GM19395 (cell line): ENCODE measurements around the gene HDGFL2.
"Not testable (repeated sequence)": the region's sequence is repeated elsewhere in the genome, so short reads cannot be mapped to it uniquely, and the experiment has no call there.

Experiments
- ATAC-seq: cut with Tn5 transposase; IDR thresholded peaks from one replicate; pipeline ENCODE4 v1.9.1; 2021; ENCODE audit warnings: mild to moderate bottlenecking, moderate library complexity; ENCODE audit not compliant: unreplicated experiment

The HDGFL2 gene

DNA sequence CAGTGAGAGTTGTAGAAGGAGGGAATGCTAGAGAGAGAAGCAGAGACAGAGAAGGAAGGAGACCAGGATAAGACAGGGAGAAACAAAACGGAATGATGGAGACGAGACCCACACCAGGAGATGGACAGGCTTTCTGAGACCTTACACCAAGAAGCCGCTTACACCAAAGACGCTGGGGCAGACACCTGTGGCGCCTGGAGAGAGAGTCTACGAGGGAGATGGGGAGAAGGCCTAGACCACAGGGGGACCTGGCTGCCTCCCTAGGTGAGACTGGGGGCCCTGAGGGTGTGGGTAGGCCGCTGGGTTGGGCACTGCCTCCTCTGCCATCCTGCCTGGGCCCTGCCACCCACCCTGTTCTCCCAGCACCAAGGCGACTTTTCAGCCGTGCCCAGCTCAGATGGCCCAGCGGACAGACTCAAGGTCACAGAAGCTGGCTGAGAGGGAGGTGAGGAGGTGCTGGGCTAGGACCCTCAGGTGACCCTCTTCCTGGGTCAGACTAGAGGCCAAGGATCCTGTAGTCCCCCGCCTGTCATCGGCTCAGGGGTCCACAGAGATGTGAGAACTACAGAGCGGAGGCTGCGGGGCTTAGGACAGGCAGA is 57.9 kb downstream of the HDGFL2 start:
- ATAC-seq = no peak

DNA sequence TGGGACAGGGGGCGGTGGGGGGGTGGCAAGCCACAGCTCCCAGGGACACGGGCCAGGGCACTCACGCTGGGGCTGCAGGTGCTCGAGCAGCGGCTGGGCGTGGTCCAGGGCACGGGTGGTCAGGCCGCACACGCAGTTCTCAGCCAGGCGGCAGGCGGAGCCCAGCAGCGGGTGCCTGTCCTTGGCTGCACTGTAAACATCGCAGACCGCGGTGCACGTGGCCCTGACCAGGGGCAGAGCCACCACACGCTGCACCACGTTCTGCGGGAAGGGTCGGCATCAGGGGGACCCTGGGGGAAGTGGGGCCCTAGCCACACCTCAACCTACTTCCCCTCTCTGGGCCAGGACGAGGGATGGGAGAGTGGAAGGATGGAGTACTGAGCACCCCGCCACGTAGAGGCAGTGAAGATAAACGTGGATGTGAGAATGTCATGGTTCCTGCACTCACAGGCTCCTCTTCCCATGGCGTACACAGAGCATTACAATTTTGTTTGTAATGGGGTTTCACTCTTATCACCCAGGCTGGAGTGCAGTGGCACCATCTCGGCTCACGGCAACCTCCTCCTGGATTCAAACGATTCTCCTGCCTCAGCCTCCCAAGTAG is 59.6 kb downstream of the HDGFL2 start:
- no peak for ATAC-seq

DNA sequence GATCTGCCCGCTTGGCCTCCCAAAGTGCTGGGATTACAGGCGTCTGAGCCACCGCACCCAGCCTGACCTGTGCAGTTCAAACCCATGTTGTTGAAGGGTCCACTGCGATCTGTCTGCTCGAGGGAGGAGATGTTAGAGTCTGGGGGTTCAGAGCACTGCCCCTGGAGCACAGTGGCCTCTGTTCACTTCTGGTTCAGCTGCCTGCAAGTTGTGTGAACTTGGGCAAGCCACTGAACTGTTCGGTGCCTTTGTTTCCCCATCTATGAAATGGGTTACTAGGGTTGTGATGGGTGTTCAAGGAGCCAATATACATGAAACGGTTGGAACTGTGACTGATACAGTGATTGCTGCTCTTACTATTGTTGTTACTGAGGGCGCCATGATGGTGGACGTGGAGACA is 61.2 kb downstream of the HDGFL2 start:
- ATAC-seq = no peak

DNA sequence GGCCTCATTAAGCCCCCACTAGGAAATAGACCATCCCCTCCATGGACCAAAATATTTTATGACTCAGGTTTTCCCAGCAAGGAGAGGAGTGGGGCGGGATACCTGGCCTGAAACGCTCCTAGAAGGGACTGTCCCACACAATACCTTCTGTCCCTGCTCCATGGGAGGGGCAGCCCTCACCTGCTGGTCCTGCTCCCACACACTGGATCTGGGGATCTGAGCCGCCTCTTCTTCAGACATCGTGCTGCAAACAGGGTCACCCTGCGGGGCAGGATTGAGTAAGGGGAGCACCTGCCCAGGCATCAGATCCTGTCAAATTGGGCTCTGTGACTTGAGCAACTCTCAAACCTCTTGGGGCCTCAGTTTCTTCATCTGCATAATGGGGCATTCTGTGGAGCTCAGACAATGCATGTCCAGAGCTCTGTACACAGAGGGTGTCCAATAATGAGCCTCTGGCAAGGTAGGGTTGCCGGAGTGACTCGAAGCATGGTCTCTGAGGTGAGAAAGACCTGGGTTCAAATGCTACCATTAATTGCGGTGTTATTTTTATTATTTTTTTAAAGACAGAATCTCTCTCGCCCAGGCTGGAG is 61.8 kb downstream of the HDGFL2 start:
- no peak for ATAC-seq

DNA sequence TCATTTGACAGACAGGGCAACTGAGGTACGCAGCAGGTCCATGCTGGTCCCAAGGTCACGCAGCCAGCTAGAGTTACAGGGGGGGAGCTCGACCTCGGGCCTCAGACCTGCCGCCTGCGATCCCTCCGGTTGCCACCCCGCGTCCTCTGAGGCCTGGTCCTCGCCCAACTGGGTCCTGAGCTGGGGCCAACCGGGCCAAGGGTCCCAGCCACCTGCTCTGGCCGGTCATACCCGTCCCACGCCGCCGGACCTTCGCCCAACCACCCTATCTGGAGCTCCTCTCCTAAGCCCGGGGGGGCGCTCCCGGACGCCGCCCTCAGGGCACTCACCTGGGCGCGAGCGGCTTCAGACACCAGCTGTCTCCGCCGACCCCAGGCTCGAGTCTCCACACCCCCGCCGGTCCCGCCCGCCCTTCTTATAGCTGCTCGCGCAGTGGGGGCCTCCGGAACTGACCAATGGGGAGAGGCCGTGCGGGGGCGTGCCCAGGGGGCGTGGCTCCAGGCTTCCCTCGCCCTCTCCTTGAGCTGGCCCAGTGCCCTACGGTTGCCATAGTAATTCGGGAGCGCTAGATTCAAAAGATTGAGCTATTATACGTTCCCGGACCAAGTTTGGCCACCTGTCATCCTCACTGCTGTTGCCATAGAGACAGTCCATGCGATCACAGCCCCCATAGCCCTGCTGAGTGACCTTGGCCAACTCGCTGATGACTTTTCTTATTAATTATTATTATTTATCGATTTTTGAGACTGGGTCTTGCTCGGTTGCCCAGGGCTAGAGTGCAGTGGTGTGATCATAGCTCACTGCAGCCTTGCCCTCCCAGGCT is 63.0 kb downstream of the HDGFL2 start, which contains the start of gene PLIN5:
Gene PLIN5, minus strand, starts transcription at position 389 of the 823 bp plus-strand sequence. CDS start 1,150 bp downstream, outside the sequence.
- no peak for ATAC-seq

DNA sequence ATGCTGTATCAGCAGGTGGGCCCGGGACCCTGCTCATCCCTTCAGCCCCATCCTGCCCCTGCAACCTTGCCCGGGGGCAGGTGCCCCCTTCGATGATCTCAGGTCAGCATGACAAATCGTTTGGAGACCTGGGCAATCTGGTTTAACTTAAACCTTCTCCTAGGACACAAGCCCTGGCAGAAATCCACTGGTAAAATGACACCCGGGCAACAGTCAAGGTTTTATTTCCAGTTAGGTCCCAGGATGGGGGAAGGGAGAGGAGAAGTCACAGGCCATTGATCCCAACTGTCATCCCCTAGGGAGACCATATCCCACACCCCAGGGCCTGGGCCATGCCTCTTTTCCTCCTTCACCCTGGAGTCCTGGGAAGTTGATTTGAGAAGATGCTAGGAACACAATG is 64.7 kb downstream of the HDGFL2 start:
- no peak for ATAC-seq

DNA sequence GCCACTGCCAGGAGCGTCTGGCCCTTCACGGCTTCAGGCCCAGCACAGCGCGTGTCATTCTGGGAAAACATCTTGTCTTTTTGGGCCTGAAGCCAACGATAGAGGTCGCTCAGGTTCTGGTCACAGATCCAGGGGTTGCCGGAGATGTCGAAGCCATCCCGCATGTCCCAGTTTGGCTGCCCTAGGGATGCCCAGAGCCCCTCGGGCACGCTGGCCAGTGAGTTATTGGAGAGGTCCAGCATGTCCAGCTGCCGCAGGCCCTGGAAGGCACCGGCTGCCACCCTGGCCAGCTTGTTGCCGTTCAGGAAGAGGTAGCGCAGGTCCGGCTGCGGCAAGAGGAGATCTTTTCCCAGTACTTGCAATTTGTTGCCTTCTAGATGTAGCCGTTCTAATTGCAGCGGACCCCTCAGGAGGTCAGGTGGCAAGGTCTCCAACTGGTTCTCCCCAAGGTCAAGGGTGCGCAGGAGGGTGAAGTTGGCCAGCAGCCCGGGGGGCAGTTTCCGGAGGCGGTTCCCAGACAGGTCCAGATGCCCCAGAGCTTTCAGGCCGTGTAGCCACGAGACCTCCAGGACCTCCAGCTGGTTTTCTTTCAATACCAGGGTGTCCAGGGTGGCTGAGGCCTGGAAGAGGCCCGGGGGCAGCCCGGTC is 66.0 kb downstream of the HDGFL2 start:
- ATAC-seq = no peak

DNA sequence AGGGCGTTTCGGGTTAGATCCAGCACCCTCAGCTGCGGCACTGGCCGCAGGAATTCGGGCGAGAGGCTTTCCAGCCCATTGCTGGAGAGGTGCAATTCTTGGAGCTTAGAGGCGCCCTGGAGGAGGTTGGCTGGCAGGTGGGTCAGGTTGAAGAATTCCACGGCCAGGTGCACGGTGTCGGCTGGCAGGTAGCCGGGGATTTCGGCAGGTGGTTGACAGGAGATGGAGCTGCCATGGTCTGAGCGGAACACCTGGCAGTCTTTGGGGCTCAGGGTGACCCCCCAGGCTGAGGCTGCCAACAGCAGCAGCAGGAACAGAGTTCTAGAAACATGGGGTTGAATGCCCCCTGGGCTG is 66.5 kb downstream of the HDGFL2 start:
- no peak for ATAC-seq

DNA sequence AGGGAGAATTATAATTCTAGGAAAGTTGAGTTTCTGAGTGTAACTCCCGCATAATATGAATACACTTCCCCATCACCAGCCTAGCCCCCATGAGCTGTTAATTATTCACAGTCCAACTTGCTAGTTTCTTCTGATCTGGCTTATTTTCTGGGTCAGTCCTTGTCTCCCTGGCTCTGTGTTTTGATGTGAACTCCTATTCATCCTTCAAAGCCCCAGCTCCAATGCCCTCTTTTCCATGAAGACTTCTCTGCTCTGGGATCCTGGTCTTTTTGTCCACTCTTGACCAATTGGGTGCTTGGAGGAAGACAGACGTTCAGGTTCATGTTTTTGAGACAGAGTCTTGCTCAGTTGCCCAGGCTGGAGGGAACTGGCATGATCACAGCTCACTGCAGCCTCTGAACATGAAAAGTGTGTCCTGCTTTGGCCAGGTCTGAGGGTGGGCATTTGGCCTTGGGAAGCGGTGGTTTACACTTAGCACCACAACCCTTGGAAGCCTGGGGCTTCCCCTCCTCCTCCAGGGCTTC is 67.1 kb downstream of the HDGFL2 start:
- ATAC-seq = no peak

DNA sequence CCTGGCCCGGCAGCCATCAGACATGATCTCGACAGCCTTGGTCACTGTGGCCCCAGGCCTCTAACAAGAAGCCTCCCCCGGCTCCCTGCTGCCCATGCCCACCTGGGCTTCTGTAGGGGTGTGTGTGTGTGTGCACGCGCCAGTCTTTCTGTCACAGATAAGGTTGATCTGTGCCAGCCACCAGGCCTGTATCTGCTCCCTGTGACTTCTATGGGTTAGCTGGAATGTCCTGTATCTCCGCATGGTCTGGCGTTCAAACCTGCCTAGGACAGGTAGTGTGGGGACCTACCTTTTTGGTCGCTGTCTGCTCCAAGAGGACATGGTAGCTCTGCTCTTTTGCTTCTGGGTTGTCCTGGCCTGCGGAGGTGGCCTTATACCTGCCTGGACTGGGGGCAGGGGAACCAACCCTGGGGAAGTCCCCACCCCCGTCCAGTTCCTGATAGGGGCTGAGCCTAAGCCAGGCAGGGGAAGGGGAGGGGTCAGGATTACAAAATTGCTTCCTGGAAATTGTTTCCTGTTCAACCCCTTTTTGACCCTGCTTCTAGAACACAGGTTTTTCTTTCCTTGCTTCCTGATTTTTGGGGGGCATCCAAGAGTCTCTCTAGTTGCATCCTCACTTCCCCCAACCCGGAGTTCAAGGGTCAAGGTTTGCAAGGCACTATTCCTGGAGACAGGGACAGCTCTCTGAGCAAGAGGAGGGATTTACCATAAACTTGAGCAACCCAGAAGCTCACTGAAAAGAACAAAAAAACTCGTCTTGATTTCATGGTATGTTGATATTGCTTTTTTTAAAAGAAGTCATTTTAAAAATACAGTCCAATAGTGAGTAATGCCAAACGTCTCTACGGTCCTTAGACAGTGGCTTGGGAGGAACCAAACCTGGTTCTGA is 67.8 kb downstream of the HDGFL2 start, which contains the start of gene LRG1:
Gene LRG1, minus strand, starts transcription at position 344 of the 889 bp plus-strand sequence. Its CDS starts 23 bp downstream, at position 321.
- ATAC-seq = no peak

DNA sequence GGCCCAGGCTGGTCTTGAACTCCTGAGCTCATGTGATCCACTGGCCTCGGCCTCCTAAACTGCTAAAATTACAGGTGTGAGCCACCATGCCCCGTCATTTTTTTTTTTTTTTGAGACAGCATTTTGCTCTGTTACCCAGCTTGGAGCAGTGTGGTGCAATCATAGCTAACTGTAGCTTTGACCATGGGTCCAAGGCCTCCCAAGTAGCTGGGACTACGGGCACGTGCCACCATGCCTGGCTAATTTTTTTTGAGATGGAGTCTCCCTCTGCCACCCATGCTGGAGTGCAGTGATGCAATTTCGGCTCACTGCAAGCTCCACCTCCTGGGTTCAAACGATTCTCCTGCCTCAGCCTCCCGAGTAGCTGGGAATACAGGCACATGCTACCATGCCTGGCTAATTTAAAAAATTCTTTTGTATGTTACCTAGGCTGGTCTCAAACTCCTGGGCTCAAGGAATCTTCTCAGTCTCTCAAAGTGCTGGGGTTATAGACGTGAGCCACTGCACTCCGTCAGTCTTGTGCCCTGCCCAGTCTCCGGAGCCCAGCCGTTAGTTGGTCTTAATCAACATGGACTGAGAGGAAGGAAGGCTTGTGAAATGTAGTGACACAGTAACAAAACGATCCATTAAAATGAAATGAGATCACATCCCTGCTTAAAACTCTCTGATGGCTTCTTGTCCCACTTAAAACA is 69.2 kb downstream of the HDGFL2 start:
- no peak for ATAC-seq

DNA sequence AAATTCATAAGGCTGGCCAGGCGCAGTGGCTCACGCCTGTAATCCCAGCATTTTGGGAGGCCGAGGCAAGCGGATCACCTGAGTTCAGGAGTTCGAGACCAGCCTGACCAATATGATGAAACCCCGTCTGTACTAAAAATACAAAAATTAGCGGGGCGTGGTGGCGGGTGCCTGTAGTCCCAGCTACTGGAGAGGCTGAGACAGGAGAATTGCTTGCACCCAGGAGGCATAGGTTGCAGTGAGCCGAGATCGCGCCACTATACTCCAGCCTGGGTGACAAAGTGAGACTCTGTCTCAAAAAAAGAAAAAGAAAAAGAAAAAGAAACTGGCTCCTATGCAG is 69.7 kb downstream of the HDGFL2 start:
- not testable (repeated sequence) for ATAC-seq

DNA sequence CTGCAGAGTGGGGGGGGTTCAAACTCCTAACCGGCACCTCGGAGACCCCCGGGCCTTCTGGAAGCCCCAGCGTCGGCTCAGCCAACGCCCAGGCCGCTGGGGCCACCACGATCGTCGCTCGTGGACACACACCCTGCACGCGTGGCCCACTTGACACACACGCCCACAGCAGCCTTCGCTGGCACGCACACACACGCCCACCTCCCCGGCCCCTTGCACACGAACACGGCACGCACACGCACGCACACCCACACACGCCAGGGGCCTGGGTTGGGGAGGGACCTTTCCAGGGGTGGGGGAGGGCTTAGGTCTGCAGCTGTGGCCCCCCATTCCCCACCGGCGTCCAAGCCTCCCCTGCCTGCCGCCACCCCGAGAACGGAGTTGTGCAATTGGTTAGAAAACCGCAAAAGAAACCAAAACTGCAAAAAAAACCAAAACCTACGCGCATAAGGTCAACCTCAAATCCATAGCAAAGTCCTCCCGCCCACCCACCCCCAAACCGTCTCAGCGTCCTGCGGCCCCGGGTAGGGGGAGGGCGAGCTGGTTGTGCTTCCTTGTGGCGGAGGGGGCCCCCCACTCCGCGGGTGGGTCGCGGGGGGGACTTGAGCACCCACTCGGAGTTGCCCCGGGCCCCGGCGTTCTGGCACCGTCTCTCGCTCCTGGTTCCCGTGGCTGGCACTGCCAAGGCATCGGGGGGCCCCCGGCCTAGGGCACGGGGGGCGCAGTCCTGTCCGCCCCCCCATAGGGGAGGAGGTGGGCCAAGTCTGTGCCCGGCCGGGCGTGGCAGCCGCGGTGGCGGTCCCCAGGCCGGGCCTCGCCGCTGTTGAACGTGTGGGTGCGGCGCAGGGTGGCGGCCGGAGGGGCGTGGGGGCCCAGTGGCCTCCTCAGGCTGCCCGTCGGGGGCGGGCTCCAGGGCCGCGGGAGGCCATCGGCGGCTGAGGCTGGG is 71.1 kb downstream of the HDGFL2 start:
- no peak for ATAC-seq

DNA sequence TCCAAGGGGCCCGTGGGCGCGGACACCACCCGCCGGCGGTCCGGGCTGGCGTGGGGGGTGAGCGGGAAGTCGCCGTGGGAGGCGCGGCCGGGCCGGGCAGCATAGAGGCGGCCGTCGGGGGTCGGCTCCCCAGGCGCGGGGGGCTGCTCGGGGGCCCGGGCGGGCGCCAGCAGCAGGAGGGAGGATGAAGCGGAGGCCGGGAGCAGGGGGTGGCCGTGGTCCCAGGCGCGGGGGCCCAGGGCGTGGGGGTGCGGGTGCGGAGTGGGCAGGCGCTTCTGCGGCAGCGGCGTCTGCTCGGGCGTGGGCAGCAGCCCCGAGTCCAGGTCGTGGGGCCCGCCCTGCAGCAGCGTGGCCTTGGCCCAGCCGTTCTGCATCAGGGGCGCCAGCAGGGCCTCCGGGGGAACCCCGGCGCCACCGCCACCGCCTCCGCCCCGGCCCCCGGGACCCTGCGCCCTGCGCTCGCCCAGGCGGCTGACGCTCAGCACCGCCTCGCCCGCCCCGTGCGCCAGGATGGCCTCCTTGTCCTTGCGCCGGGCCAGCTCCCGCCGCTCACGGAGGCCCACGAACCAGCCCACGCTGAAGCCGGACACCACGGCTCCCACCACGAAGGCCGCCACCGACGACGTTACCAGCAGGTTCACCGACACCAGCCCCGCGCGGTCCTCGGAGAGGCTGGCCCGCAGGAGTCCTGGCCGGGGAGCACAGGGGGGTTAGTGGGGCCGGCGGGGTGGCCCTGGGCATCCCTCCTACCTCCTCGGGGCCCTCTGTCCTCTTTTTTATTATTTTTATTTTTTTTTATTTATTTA is 71.9 kb downstream of the HDGFL2 start:
- no peak for ATAC-seq

DNA sequence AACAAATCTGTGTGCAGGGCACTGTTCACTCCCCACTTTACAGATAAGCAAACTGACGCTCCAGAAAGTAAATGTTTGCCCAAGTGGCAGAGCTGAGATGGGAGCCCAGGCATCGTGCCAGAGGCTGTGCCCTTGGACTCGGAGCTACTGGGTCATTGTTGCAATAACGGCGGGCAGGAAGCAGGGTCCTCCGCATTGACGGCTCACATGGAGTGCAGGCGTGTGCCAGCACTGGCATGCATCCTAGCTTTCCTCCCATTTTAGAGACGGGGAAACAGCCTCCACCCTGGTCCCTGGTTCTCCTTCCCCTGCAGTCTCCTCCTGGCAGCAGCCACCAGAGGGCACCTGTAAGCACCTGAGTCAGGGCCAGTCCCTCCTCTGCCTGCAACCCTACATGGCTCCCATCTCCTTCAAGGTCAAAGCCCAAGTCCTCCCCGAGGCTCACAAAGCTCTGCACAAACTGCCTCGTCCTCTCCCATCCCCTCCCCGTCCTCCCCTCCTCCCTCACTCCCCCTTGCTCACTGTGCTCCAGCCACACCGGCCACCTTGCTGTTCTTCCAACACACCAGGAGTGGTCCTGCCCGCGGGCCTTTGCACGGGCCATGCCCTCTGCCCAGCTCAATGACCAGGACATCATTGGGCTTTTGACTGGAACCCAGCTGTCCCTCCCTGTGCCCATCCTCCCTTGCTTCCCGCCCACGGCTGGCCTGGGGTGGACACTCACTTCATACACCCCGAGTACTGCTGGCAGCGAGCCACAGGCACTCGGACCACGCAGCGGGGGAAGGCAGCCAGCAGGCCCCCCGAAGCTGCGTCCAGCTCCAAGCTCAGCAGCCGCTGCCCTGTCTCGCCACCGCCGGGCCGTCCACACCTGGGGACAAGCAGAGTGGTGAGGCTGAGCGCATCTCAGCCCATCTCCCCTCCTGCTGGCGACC is 75.5 kb downstream of the HDGFL2 start:
- ATAC-seq = no peak

DNA sequence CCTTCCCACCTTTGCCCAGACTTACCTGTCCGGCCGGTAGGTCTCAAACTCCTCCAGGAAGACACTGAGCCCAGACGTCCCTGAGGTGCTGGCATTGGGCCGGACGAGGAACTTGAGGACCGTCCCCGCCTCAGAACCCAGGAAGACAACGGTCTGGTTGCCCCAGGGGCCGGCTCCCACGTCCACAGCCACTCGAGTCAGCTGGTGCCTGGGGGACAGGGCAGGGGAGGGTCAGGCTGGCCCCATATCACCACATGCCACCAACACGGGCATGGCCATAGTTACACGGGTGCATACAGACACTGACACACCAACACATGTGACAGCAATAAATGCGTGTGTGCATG is 76.1 kb downstream of the HDGFL2 start:
- no peak for ATAC-seq

DNA sequence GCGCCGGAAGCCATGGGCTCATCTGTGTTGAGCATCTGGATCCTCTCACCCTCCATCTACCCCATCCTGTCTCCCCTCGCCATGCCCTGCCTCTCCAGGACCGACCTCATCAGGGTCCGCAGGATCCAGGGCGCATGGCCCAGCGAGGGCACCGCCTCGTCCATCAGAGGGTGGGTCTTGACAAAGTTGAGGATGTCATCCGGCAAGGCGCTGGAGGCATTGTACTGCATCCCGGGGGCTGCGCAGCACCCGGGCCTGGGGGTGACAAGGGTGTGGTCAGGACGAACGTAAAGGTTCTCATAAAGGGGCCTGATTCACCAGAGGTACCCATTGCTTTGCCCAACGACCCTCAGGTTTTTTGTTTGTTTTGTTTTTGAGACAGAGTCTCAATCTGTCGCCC is 77.9 kb downstream of the HDGFL2 start:
- no peak for ATAC-seq
